HG03175 (cell line): ENCODE data around the gene SMIM24.
"Not testable (repeated sequence)": the region's sequence is repeated elsewhere in the genome, so short reads cannot be mapped to it uniquely, and the experiment has no call there.

Source experiments
- ATAC-seq: cut with Tn5 transposase; IDR thresholded peaks from one replicate; pipeline ENCODE4 v1.9.1; 2021; ENCODE audit warnings: mild to moderate bottlenecking, moderate library complexity; ENCODE audit not compliant: unreplicated experiment

SMIM24 gene

DNA sequence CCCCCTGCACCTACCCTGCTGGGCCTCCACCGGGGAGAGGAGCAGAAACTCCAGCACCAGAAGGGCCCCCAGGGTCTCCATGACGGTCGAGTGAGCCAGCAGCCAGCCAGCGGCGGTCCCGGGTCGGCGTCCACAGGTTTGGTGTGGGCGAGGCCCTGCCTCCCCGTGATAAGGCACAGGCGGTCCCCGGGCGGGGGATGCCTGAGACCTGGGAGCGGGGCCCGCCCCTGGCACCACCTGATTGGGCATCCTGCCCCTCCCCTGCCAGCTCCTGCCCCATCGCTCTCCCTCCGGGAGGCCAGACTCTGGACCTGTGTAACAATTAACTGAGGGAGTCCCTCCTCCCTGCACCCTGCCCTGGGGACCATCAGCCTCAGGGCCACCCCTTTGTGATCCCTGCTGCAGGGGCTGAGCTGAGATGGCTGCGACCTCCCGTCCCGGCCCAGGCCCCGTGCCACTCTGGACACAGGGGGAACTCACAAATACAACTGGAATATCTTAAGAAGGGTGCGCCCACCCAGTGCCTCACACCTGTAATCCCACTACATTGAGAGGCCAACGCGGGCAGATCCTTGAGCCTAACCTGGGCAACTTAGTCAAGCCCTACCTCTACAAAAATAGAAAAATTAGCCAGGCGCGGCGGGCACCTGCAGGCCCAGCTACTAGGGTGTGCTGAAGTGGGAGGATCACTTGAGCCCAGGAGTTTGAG, at the start of gene SMIM24:
SMIM24 (minus strand) TSS at position 143 of the 709 bp plus-strand sequence; CDS start at position 81, 62 bp downstream.
- no peak for ATAC-seq

DNA sequence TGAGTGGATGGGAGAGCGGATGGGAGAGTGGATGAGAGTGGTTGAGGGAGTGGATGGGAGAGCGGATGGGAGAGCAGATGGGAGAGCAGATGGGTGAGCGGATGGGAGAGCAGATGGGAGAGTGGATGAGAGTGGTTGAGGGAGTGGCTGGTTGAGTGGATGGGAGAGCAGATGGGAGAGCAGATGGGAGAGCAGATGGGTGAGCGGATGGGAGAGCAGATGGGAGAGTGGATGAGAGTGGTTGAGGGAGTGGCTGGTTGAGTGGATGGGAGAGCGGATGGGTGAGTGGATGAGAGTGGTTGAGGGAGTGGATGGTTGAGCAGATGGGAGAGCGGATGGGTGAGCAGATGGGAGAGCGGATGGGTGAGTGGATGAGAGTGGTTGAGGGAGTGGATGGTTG, 49.0 kb upstream of the SMIM24 start:
- not testable (repeated sequence) for ATAC-seq

DNA sequence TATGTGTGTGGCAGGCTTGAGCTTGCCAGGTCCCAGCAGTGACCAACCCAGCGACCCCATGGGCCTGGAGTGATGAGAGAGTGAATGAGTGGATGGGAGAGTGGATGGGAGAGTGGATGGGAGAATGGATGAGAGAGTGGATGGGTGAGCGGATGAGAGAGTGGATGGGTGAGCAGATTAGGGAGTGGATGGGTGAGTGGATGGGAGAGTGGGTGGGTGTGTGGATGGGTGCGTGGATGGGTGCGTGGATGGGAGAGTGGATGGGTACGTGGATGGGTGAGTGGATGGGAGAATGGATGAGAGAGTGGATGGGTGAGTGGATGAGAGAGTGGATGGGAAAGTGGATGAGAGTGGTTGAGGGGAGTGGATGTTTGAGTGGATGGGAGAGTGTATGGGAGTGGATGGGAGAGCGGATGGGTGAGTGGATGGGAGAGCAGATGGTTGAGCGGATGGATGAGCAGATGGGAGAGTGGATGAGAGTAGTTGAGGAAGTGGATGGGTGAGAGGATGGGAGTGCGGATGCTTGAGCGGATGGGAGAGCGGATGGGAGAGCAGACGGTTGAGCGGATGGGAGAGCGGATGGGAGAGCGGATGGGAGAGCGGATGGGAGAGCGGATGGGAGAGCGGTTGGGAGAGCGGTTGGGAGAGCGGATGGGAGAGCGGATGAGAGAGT, 48.4 kb upstream of the SMIM24 start:
- no peak for ATAC-seq

DNA sequence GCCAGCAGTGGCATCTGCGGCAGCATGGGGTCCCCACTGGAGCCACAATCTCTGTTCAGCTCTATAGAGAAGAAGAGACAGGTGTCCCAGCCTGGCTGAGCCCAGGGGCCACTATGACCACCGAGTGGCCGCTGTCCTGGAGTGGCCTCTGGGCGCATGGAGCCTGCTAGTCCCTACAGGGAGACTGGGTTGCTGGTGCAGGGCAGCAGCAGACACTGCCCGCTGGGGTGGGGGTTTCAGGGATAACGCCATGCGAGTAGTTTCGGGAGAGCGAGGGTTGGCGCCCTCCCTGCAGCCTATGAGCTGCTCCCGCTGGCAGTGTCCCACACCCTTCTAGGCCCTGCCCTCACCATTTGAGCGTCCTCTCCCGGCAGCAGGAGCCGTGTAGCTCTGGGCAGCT, 47.8 kb upstream of the SMIM24 start:
- ATAC-seq, result no peak

- ATAC-seq, result no peak
Measured at GRCh38 chr19:3527238-3527910, 47.0 kb upstream of the SMIM24 start.

DNA sequence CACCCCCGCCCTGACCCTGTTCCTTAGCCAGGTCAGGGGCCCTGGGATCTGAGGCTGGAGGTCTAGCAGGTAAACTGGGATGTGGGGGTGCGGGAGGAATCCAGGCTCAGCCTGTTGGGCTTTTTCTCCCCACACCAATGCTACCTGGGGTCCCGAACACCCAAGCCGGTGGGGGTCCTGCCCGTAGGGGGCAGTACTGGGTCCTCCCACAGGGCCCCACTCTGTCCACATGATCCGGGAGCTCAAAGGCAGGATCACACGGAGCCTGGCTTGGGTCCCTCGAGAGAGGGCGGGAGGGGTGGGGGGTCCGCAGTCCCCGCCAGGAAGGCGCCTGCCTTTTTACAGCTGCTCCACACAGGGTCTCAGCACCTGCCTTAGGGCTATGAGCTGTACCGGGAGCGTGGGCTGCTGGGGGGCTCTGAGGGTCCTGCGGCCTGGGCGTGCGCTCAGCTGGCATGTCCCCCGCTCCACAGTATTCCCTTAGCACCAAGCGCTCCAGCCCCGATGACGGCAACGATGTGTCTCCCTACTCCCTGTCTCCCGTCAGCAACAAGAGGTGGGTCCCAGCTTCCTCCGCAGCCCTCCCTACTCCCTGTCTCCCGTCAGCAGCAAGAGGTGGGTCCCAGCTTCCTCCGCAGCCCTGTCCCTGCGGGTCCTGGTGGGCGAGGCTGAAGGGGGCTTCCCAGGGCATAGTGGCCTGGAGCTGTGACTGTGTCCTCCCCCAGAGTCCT, 46.3 kb upstream of the SMIM24 start:
- ATAC-seq, result no peak

GRCh38 chr19:3524904-3525451, 44.7 kb upstream of the SMIM24 start:
- no peak for ATAC-seq

DNA sequence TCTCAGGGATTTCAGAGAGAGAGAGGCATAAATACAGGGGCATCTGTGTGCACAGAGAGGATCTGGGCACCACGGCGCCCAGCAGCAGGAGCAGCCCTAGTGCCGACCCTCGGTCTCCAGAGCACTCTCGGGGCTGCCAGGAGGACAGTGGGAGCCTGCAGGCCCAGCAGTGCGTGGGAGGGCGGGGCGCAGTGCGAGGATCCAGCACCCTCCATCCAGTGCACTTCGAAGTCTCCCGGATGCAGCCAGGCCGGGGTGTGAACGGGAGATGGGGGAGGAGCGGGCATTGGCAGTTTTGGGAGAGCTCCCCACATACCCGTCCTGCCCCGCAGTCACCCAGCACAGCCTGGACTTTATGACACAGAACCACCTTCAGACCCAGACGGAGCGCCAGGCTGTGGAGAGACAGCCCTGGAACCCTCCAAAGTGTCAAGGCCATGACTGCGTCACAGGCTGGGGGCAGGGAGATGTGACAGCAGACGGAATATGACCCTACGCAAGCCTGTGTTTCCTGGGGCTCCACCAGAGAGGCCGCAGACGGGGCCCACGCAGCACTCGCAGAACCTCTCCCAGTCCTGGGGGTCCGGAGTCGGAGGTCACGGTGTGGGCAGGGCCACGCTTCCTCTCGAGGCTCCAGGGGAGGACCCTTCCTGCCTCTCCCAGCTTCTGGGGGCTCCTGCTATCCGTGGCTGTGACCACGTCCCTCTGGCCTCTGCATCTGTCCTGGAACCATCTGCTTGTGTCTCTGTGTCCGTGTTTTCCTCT, 43.9 kb upstream of the SMIM24 start:
- ATAC-seq, result no peak

DNA sequence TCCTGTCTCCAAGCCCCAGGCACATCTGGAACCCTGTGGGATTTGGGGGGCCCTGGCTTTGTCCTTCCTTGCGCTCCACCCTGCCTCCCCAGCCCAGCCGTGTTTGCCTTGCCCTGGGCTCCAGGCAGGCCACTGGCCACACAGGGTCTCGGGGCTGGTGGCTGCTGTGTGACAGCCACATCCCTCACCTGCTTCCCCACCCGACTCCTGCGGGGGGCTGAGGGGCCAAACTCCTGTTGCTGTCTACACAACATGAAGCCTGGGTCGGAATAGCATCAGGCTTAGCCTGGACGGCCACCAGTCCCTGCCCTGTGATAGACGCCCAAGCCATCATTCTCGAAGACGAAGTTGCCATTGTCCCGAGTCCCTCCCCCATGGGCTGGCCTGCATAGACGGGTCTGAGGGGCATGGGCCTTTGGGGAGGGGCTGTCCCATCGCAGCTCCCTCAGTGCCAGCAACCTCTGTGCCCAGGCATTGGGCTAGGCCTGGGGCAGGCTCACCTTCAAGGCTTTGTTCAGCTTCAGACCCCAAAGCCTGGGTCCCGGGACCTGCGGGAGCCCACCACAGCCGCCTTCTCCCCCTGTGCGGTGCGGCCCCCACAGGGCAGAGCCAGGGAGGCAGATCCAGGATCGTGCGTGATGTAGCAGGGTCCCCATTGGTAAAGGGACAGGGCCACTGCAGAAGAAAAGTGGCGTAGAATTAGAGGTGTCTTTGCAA, 43.2 kb upstream of the SMIM24 start:
- ATAC-seq, result no peak

- no peak for ATAC-seq
Measured at GRCh38 chr19:3522421-3523360, 42.4 kb upstream of the SMIM24 start.

GRCh38 chr19:3521104-3521445, 40.8 kb upstream of the SMIM24 start:
- ATAC-seq, result no peak

- ATAC-seq, result no peak
Measured at GRCh38 chr19:3520166-3521103, 40.1 kb upstream of the SMIM24 start.

GRCh38 chr19:3519126-3519525, 38.8 kb upstream of the SMIM24 start:
- ATAC-seq, result no peak

DNA sequence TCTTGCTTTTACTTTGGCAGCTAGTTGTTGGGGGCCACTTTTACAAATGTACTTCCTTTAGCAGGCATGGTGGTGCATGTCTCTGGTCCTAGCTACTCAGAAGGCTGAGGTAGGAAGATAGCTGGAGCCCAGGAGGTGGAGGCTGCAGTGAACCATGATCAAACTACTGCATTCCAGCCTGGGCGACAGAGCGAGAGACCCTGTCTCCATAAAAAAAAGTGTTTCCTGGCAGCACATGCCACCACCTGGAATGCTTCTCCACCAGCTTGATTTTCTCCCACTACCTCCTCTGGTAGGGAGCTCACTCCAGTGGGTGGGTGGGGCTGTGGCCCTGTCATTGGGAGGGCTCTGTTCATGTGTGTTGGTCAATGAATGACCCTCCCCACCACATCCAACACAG, 38.3 kb upstream of the SMIM24 start:
- ATAC-seq, result no peak

GRCh38 chr19:3518255-3518654, 37.9 kb upstream of the SMIM24 start:
- no peak for ATAC-seq

- no peak for ATAC-seq
Measured at GRCh38 chr19:3517638-3518037, 37.3 kb upstream of the SMIM24 start.

GRCh38 chr19:3516675-3517207, 36.4 kb upstream of the SMIM24 start:
- no peak for ATAC-seq
